Activated T-cell treated with anti-CD3 and anti-CD28 coated beads, Interleukin-2, amount 50 U/mL, for 4 hours (primary cell): Measurements from ENCODE around the gene TEAD4. TPM values are rescaled to one million over a fixed set of nuclear protein-coding genes. Genes with fewer than 3 reads are reported as not detected.
"Not testable (repeated sequence)": the region's sequence is repeated elsewhere in the genome, so short reads cannot be mapped to it uniquely, and the experiment has no call there.

Experiments
- ATAC-seq, 2 donors: fragments of 200-7000 bp; cut with Tn5 transposase; one replicate each; pipeline ENCODE4 v1.10.0; 2021
- DNase-seq: peaks from one replicate; pipeline ENCODE4 v3.0.0-alpha.2; 2020
- H3K27me3 Mint-ChIP-seq: one replicate; pipeline ENCODE4 v1.8.0; 2021; ENCODE audit warnings: low read depth, mixed read lengths
- H3K36me3 Mint-ChIP-seq: one replicate; pipeline ENCODE4 v1.8.0; 2022; ENCODE audit warnings: mixed read lengths; ENCODE audit not compliant: insufficient read depth
- H3K4me1 Mint-ChIP-seq: one replicate; pipeline ENCODE4 v1.8.0; 2021; ENCODE audit warnings: low read depth, mixed read lengths
- H3K4me3 Mint-ChIP-seq: one replicate; pipeline ENCODE4 v1.8.0; 2021; ENCODE audit warnings: mild to moderate bottlenecking, moderate library complexity, mixed read lengths
- H3K9me3 Mint-ChIP-seq: one replicate; pipeline ENCODE4 v1.8.0; 2021; ENCODE audit warnings: mixed read lengths
- total RNA-seq, 3 donors: library from RNA; stranded (reverse); gene quantifications; one replicate each; pipeline ENCODE4 v1.2.1, GENCODE V29; 2021

TEAD4 gene
- total RNA-seq, 3 donors from 2014 or later, result 2.7 to 4.1 (median 3.7) TPM

- ATAC-seq (no peak), DNase-seq (no peak)
- Mint-ChIP-seq H3K36me3 (no peaks in the 10 kb centered on the region), H3K27me3 (peaks cover 31% of the 10 kb centered on the region), H3K9me3 (no peaks in the 10 kb centered on the region), H3K4me3 (no peak overlapping the region), H3K4me1 (no peaks in the 10 kb centered on the region)
Measured at GRCh38 chr12:3047961-3048360, 88.8 kb downstream of the TEAD4 start.

- Mint-ChIP-seq H3K27me3 (peaks cover 26% of the 10 kb centered on the region), H3K36me3 (no peaks in the 10 kb centered on the region), H3K4me1 (no peaks in the 10 kb centered on the region), H3K4me3 (no peak overlapping the region), H3K9me3 (no peaks in the 10 kb centered on the region)
- no peak for ATAC-seq
- no peak for DNase-seq
Measured at GRCh38 chr12:3048540-3048939, 89.3 kb downstream of the TEAD4 start.

DNA sequence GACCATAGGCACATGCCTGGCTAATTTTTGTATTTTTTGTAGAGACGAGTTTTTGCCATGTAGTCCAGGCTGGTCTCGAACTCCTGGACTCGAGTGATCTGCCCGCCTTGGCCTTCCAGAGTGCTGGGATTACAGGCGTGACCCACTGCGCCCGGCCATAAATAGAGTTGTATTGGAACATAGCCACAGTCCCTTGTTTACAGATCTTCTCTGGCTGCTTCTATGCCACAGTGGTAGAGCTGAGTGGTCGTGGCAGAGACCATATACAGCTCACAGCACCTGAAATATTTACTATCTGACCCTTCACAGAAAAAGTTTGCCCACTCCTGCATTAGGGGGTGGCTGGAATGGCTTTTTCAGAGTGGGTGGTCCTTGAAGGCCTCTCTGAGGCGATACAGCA lies 90.0 kb downstream of the TEAD4 start:
- ATAC-seq, result no peak
- H3K4me3 Mint-ChIP-seq, result no peak overlapping the region
- no peaks in the 10 kb centered on the region for H3K9me3 Mint-ChIP-seq
- no peak for DNase-seq
- H3K27me3 Mint-ChIP-seq, result peaks cover 20% of the 10 kb centered on the region
- H3K4me1 Mint-ChIP-seq, result no peaks in the 10 kb centered on the region
- H3K36me3 Mint-ChIP-seq, result no peaks in the 10 kb centered on the region

DNA sequence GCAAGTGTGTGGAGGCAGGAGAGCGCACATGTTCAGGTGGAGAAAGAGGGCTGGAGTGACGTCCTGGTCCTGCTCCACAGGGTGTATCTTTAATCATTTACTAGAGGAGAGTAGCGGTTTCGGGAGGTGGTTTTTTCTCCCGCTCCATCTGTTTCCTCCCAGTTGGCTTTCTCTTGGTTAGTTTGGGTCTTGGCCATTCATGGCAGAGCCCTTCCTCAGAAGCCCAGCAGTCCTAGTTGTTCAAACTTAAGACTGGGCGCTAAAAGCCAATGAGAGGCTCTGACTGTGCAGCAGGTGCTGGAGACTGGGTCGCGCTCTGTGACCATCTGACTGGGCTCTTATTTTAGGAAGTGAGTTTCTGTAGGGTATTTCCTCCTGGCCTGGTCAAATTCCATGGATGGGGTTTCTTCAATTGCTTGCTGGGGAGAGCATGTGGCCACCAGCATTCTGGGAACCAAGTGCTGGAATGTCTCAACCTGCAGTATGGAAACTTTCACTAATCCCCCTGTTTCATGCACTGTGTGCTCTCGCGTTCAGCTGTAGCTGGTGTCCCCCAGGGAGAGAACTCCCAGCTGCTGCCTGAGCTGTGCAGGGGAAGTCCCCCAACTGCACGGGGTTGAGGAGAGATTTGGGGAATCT lies 90.5 kb downstream of the TEAD4 start:
- H3K4me1 Mint-ChIP-seq, result no peaks in the 10 kb centered on the region
- no peak for ATAC-seq

GRCh38 chr12:3054374-3054773 lies 95.2 kb downstream of the TEAD4 start:
- ATAC-seq, result no peak
- Mint-ChIP-seq H3K4me1 (no peaks in the 10 kb centered on the region), H3K27me3 (peaks cover 13% of the 10 kb centered on the region), H3K9me3 (no peaks in the 10 kb centered on the region), H3K4me3 (no peak overlapping the region), H3K36me3 (no peaks in the 10 kb centered on the region)
- no peak for DNase-seq

More for the DNA sequence above, 90.5 kb downstream of the TEAD4 start:
- no peak overlapping the region for H3K4me3 Mint-ChIP-seq
- peaks cover 16% of the 10 kb centered on the region for H3K27me3 Mint-ChIP-seq
- no peaks in the 10 kb centered on the region for H3K9me3 Mint-ChIP-seq
- no peaks in the 10 kb centered on the region for H3K36me3 Mint-ChIP-seq
- DNase-seq, result no peak

GRCh38 chr12:3055026-3055703 lies 96.0 kb downstream of the TEAD4 start:
- DNase-seq (no peak), ATAC-seq (no peak)
- no peaks in the 10 kb centered on the region for H3K36me3 Mint-ChIP-seq
- H3K27me3 Mint-ChIP-seq, result peaks cover 17% of the 10 kb centered on the region
- H3K4me3 Mint-ChIP-seq, result no peak overlapping the region
- no peaks in the 10 kb centered on the region for H3K4me1 Mint-ChIP-seq
- H3K9me3 Mint-ChIP-seq, result no peaks in the 10 kb centered on the region

GRCh38 chr12:3055704-3056467 lies 96.7 kb downstream of the TEAD4 start:
- peaks cover 17% of the 10 kb centered on the region for H3K27me3 Mint-ChIP-seq
- no peak overlapping the region for H3K4me3 Mint-ChIP-seq
- DNase-seq, result no peak
- H3K36me3 Mint-ChIP-seq, result no peaks in the 10 kb centered on the region
- no peaks in the 10 kb centered on the region for H3K4me1 Mint-ChIP-seq
- ATAC-seq, result no peak
- no peaks in the 10 kb centered on the region for H3K9me3 Mint-ChIP-seq

DNA sequence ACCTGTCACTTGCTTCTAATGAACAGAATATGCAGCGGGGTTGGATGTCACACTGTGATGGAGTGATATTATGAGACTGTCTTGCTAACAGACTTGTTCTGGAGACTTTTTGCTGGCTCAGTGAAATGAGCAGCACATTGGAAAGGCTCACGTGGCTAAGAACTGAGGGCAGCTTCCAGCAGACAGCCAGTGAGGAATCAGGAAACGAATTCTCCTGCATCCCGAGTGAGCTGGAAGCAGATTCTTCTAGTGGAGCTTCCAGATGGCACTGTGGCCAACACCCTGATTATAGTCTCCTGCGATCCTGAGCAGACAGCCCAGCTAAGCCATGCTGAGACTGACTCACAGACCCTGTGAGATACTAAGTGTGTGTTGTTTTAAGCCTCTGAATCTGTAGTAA lies 101.9 kb downstream of the TEAD4 start:
- Mint-ChIP-seq H3K36me3 (peaks cover 2% of the 10 kb centered on the region), H3K4me3 (no peak overlapping the region), H3K27me3 (peaks cover 28% of the 10 kb centered on the region), H3K9me3 (peaks cover 9% of the 10 kb centered on the region), H3K4me1 (no peaks in the 10 kb centered on the region)
- ATAC-seq, result no peak
- DNase-seq, result no peak

- no peak for DNase-seq
- Mint-ChIP-seq H3K4me3 (no peak overlapping the region), H3K36me3 (peaks cover 2% of the 10 kb centered on the region), H3K4me1 (no peaks in the 10 kb centered on the region), H3K9me3 (peaks cover 9% of the 10 kb centered on the region), H3K27me3 (peaks cover 27% of the 10 kb centered on the region)
- no peak for ATAC-seq
Measured at GRCh38 chr12:3061501-3062215, 102.5 kb downstream of the TEAD4 start.

GRCh38 chr12:3065300-3065699 lies 106.1 kb downstream of the TEAD4 start:
- no peak for DNase-seq

GRCh38 chr12:3065846-3066245 lies 106.6 kb downstream of the TEAD4 start:
- ATAC-seq, H3K4me3 Mint-ChIP-seq, H3K9me3 Mint-ChIP-seq, DNase-seq, H3K36me3 Mint-ChIP-seq, H3K4me1 Mint-ChIP-seq: not testable (repeated sequence)
- peaks cover 32% of the 10 kb centered on the region for H3K27me3 Mint-ChIP-seq

More at GRCh38 chr12:3065300-3065699, 106.1 kb downstream of the TEAD4 start:
- no peak for ATAC-seq
- Mint-ChIP-seq H3K4me1 (no peaks in the 10 kb centered on the region), H3K36me3 (peaks cover 2% of the 10 kb centered on the region), H3K4me3 (no peak overlapping the region), H3K9me3 (peaks cover 9% of the 10 kb centered on the region), H3K27me3 (peaks cover 35% of the 10 kb centered on the region)

GRCh38 chr12:3069714-3070113 lies 110.5 kb downstream of the TEAD4 start:
- H3K36me3 Mint-ChIP-seq, result no peaks in the 10 kb centered on the region
- ATAC-seq, result no peak

DNA sequence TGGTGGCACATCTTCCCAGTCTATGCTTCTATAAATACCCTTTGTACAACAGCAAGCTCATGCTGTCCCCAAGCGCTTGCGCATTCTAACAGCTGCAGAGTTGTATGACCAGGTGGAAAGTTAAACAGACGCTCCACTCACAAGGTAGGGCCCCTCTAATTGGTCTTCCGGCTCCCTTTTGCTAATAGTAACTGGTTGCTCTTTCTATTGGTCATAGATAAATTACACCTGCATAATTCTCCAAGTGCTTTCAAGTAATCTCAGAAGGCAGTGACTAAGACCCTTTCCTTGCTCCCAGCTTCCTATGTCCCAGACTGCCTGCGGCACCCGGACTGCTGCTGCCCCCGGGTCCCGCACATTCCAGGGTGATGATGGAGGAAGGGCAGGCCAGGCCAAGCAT lies 111.9 kb downstream of the TEAD4 start:
- Mint-ChIP-seq H3K4me1 (peaks cover 3% of the 10 kb centered on the region), H3K36me3 (no peaks in the 10 kb centered on the region), H3K4me3 (no peak overlapping the region), H3K27me3 (peaks cover 17% of the 10 kb centered on the region), H3K9me3 (no peaks in the 10 kb centered on the region)
- ATAC-seq, result no peak
- DNase-seq, result no peak

More at GRCh38 chr12:3069714-3070113, 110.5 kb downstream of the TEAD4 start:
- no peak for DNase-seq
- Mint-ChIP-seq H3K4me1 (no peaks in the 10 kb centered on the region), H3K4me3 (no peak overlapping the region), H3K9me3 (no peaks in the 10 kb centered on the region), H3K27me3 (peaks cover 19% of the 10 kb centered on the region)

GRCh38 chr12:3071710-3072109 lies 112.5 kb downstream of the TEAD4 start:
- H3K4me1 Mint-ChIP-seq, result peaks cover 4% of the 10 kb centered on the region
- DNase-seq (no peak), ATAC-seq (no peak)
- no peak overlapping the region for H3K4me3 Mint-ChIP-seq
- no peaks in the 10 kb centered on the region for H3K9me3 Mint-ChIP-seq
- peaks cover 16% of the 10 kb centered on the region for H3K27me3 Mint-ChIP-seq
- H3K36me3 Mint-ChIP-seq, result no peaks in the 10 kb centered on the region
